GM23338 (cell line): Measurements from ENCODE around the gene OTOG. TPM values are rescaled to one million over a fixed set of nuclear protein-coding genes. Genes with fewer than 3 reads are reported as not detected.

Experiments
- ATAC-seq: fragments of 200-7000 bp; cut with Tn5 transposase; 3 replicates; pipeline ENCODE4 v1.9.1; 2020
- DNase-seq: peaks from one replicate; pipeline ENCODE4 v3.0.0-alpha.2; 2015; ENCODE audit warnings: low spot score
- H2AFZ ChIP-seq: fragments of 200-600 bp; sonication (generic); 2 replicates; pipeline ENCODE4 v1.8.0; 2016; ENCODE audit warnings: antibody characterized with exemption, mild to moderate bottlenecking, moderate library complexity
- H3F3A ChIP-seq: fragments of 200-600 bp; sonication (generic); replicated peaks from 2 replicates; pipeline ENCODE4 v1.8.0; 2017; ENCODE audit warnings: antibody characterized with exemption, mixed run types, low read depth
- H3K27ac ChIP-seq: fragments of 200-600 bp; sonication (generic); 2 replicates; pipeline ENCODE4 v1.6.1; 2016; ENCODE audit warnings: low read depth
- H3K27me3 ChIP-seq: fragments of 200-600 bp; sonication (generic); 2 replicates; pipeline ENCODE4 v1.8.0; 2016; ENCODE audit warnings: mild to moderate bottlenecking, mixed run types, moderate library complexity; ENCODE audit not compliant: insufficient read depth
- H3K36me3 ChIP-seq: fragments of 200-600 bp; sonication (generic); 2 replicates; pipeline ENCODE4 v1.8.0; 2016; ENCODE audit warnings: mild to moderate bottlenecking; ENCODE audit not compliant: insufficient read depth
- H3K4me1 ChIP-seq: fragments of 200-600 bp; sonication (generic); 2 replicates; pipeline ENCODE4 v1.8.0; 2016; ENCODE audit warnings: mild to moderate bottlenecking, moderate library complexity; ENCODE audit not compliant: insufficient read depth
- H3K4me2 ChIP-seq: fragments of 200-600 bp; sonication (generic); 2 replicates; pipeline ENCODE4 v1.7.1; 2017; ENCODE audit warnings: mixed run types
- H3K4me3 ChIP-seq: fragments of 200-600 bp; sonication (generic); 2 replicates; pipeline ENCODE4 v1.6.1; 2016; ENCODE audit warnings: mixed run types
- H3K79me2 ChIP-seq: fragments of 200-600 bp; sonication (generic); replicated peaks from 2 replicates; pipeline ENCODE4 v1.8.0; 2017; ENCODE audit warnings: mild to moderate bottlenecking; ENCODE audit not compliant: insufficient read depth
- H3K9me2 ChIP-seq: fragments of 200-600 bp; sonication (generic); 2 replicates; pipeline ENCODE4 v1.8.0; 2017; ENCODE audit not compliant: insufficient read depth
- H4K20me1 ChIP-seq: fragments of 200-600 bp; sonication (generic); replicated peaks from 2 replicates; pipeline ENCODE4 v1.8.0; 2017; ENCODE audit warnings: mild to moderate bottlenecking; ENCODE audit not compliant: insufficient read depth
- H3K27ac Mint-ChIP-seq: 2 replicates; pipeline ENCODE4 v1.8.0; 2020; ENCODE audit warnings: inconsistent platforms, mild to moderate bottlenecking, moderate library complexity, mixed read lengths
- H3K27me3 Mint-ChIP-seq: 3 replicates; pipeline ENCODE4 v1.8.0; 2022; ENCODE audit warnings: low read depth, mild to moderate bottlenecking, moderate library complexity, mixed read lengths, inconsistent platforms; ENCODE audit not compliant: insufficient read depth, poor library complexity
- H3K36me3 Mint-ChIP-seq: 3 replicates; pipeline ENCODE4 v1.8.0; 2021; ENCODE audit warnings: low read depth, mild to moderate bottlenecking, inconsistent platforms, moderate library complexity, mixed read lengths
- H3K4me1 Mint-ChIP-seq: 3 replicates; pipeline ENCODE4 v1.8.0; 2020; ENCODE audit warnings: mild to moderate bottlenecking, inconsistent platforms, mixed read lengths
- H3K4me3 Mint-ChIP-seq: 3 replicates; pipeline ENCODE4 v1.8.0; 2021; ENCODE audit warnings: moderate library complexity, mild to moderate bottlenecking, inconsistent platforms, mixed read lengths
- H3K9me3 Mint-ChIP-seq: 3 replicates; pipeline ENCODE4 v1.8.0; 2020; ENCODE audit warnings: moderate library complexity, mild to moderate bottlenecking, inconsistent platforms, mixed read lengths
- CREB1 ChIP-seq: fragments of 250-450 bp; sonication (Bioruptor Pico); IDR thresholded peaks from 2 replicates; pipeline ENCODE4 v1.5.0; 2020; ENCODE audit warnings: low read depth, mild to moderate bottlenecking, moderate library complexity
- EZH2 ChIP-seq: fragments of 200-600 bp; sonication (generic); IDR thresholded peaks from one replicate; pipeline ENCODE4 v1.8.0; 2017; ENCODE audit warnings: antibody characterized with exemption, mild to moderate bottlenecking, low read depth; ENCODE audit not compliant: unreplicated experiment
- EZH2phosphoT487 ChIP-seq: fragments of 200-600 bp; sonication (generic); IDR thresholded peaks from one replicate; pipeline ENCODE4 v1.8.1; 2018; ENCODE audit warnings: antibody characterized with exemption; ENCODE audit not compliant: unreplicated experiment
- JUNB ChIP-seq: IDR thresholded peaks from one replicate; pipeline ENCODE4 v1.6.1; 2016; ENCODE audit warnings: antibody characterized with exemption; ENCODE audit not compliant: unreplicated experiment
- NANOG ChIP-seq: IDR thresholded peaks from 2 replicates; pipeline ENCODE4 v1.6.1; 2016; ENCODE audit warnings: antibody characterized with exemption, borderline replicate concordance
- POLR2AphosphoS5 ChIP-seq: IDR thresholded peaks from 2 replicates; pipeline ENCODE4 v1.6.1; 2016; ENCODE audit warnings: antibody characterized with exemption, low read depth
- REST ChIP-seq: IDR thresholded peaks from one replicate; pipeline ENCODE4 v1.6.1; 2018; ENCODE audit warnings: antibody characterized with exemption; ENCODE audit not compliant: unreplicated experiment
- STAT1 ChIP-seq: IDR thresholded peaks from one replicate; pipeline ENCODE4 v1.6.1; 2016; ENCODE audit warnings: antibody characterized with exemption; ENCODE audit not compliant: unreplicated experiment
- ZNF114 ChIP-seq: fragments of 250-450 bp; sonication (Bioruptor Pico); IDR thresholded peaks from 2 replicates; pipeline ENCODE4 v1.5.0; 2020; ENCODE audit warnings: mild to moderate bottlenecking, moderate library complexity
- ZNF331 ChIP-seq: fragments of 250-450 bp; sonication (Bioruptor Pico); IDR thresholded peaks from 2 replicates; pipeline ENCODE4 v1.5.0; 2020; ENCODE audit warnings: low read depth, mild to moderate bottlenecking, moderate library complexity
- ZNF462 ChIP-seq: fragments of 250-450 bp; sonication (Bioruptor Pico); IDR thresholded peaks from 2 replicates; pipeline ENCODE4 v1.5.0; 2020; ENCODE audit warnings: mild to moderate bottlenecking, moderate library complexity
- polyA plus RNA-seq: library from polyadenylated mRNA; unstranded; fragments of >200 nt; fragmentation: Nextera tagmentation; extraction: Ambion mirVana; gene quantifications from 2 replicates; pipeline ENCODE4 v1.2.1, GENCODE V29; 2016
- total RNA-seq: library from RNA; depleted of rRNA; stranded (reverse); fragments of >200 nt; shearing (Covaris generic); gene quantifications from 2 replicates; pipeline ENCODE4 v1.2.3, GENCODE V29; 2014
- TF ChIP-seq, protein P1 (sequence below): IDR thresholded peaks from 2 replicates; pipeline ENCODE4 v1.6.1; 2016; ENCODE audit warnings: antibody characterized with exemption
- TF ChIP-seq, protein P2 (sequence below), 2 experiments: fragments of 200-600 bp in 1 of 2; sonication (generic) in 1 of 2; conservative IDR thresholded peaks; 2 replicates each; pipeline versions ENCODE4 v1.5.1 to v1.6.1; 2016 to 2017; ENCODE audit warnings: antibody characterized with exemption in 2 of 2, low read depth in 2 of 2, mild to moderate bottlenecking in 2 of 2, moderate library complexity in 1 of 2

OTOG gene
- total and polyA plus RNA-seq, 2 experiments from 2014 or later: 0.40 to 0.52 TPM

DNA sequence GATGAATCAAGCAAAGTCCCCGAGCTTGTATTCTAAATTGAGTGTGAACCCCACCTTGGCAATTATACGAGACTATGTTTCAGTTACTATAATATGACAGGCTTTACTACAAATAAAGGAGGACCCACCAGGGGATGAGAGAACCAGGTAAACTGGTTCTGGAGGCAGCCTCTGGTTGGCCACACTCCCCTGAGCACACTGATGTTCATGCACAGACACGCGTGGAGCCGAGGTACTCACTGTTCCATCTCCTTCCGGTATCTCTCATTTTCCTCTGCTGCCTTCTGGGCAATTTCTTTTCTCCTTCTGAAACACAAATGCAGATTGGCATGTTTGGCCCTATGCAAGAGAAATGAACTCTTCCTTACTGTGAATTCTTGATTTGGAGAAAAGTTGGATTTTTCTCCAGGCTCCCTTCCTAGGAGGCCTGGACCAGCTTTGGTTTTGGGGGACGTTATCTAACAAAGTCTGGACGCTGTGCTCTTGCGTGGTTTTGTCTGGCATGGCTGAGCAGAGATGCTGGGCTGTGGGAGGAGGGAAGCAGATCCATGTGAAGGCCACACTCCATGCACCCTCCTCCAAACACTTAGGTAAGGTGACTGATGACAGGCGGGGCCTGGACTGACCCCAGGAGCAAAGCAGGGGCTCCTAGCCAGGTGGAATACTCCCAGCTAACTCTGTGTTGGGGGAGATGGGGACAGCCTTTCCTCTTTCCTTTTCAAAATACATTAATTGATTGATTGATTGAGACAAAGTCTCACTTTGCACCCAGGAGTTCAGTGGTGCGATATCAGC lies 25.8 kb upstream of the OTOG start:
- no peak for TF ChIP-seq ZNF331 (CRISPR knock-in tag)
- TF ChIP-seq CREB1 (CRISPR knock-in tag): no peak
- no peak for TF ChIP-seq ZNF462 (CRISPR knock-in tag)
- TF ChIP-seq EZH2phosphoT487: no peak
- TF ChIP-seq JUNB: no peak
- no peak for TF ChIP-seq STAT1
- TF ChIP-seq, protein P1, sequence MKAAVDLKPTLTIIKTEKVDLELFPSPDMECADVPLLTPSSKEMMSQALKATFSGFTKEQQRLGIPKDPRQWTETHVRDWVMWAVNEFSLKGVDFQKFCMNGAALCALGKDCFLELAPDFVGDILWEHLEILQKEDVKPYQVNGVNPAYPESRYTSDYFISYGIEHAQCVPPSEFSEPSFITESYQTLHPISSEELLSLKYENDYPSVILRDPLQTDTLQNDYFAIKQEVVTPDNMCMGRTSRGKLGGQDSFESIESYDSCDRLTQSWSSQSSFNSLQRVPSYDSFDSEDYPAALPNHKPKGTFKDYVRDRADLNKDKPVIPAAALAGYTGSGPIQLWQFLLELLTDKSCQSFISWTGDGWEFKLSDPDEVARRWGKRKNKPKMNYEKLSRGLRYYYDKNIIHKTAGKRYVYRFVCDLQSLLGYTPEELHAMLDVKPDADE: no peak
- TF ChIP-seq, protein P2, sequence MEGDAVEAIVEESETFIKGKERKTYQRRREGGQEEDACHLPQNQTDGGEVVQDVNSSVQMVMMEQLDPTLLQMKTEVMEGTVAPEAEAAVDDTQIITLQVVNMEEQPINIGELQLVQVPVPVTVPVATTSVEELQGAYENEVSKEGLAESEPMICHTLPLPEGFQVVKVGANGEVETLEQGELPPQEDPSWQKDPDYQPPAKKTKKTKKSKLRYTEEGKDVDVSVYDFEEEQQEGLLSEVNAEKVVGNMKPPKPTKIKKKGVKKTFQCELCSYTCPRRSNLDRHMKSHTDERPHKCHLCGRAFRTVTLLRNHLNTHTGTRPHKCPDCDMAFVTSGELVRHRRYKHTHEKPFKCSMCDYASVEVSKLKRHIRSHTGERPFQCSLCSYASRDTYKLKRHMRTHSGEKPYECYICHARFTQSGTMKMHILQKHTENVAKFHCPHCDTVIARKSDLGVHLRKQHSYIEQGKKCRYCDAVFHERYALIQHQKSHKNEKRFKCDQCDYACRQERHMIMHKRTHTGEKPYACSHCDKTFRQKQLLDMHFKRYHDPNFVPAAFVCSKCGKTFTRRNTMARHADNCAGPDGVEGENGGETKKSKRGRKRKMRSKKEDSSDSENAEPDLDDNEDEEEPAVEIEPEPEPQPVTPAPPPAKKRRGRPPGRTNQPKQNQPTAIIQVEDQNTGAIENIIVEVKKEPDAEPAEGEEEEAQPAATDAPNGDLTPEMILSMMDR (conservative IDR thresholded peaks at IDR 0.05; ENCODE audit: low read depth in 2 of 2): no peak
- TF ChIP-seq ZNF114 (CRISPR knock-in tag): no peak
- TF ChIP-seq REST: no peak
- TF ChIP-seq EZH2: no peak
- no peak for TF ChIP-seq POLR2AphosphoS5
- no peak for TF ChIP-seq NANOG
- DNase-seq (no peak), ATAC-seq (no peak)
- Histone ChIP-seq H3K4me2 (no peak overlapping the region), H3K36me3 (no peaks in the 10 kb centered on the region), H3K9me2 (0 out of 2 replicates have a peak, but pooled peaks cover 5% of the 10 kb centered on the region), H3K27me3 (no peaks in the 10 kb centered on the region), H2AFZ (no peak overlapping the region), H3K27ac (no peak overlapping the region), H3K4me3 (no peak overlapping the region), H3F3A (no peaks in the 10 kb centered on the region), H4K20me1 (no peaks in the 10 kb centered on the region), H3K4me1 (peaks cover 15% of the 10 kb centered on the region; the same call in 1 of the 2 replicates), H3K79me2 (no peaks in the 10 kb centered on the region)
- no peak overlapping the region for H3K27ac Mint-ChIP-seq
- peaks cover 12% of the 10 kb centered on the region for H3K27me3 Mint-ChIP-seq
- peaks cover 5% of the 10 kb centered on the region; the same call in 2 of the 3 replicates for H3K36me3 Mint-ChIP-seq
- no peaks in the 10 kb centered on the region; the same call in 2 of the 3 replicates for H3K9me3 Mint-ChIP-seq
- H3K4me1 Mint-ChIP-seq: peaks cover 21% of the 10 kb centered on the region
- H3K4me3 Mint-ChIP-seq: no peak overlapping the region
